Glutamatergic neuron (in vitro differentiated cells): ENCODE results near the gene GNAI3. TPM values are rescaled to one million over a fixed set of nuclear protein-coding genes. Genes with fewer than 3 reads are reported as not detected.

Experiments
- DNase-seq: peaks from one replicate; pipeline ENCODE4 v3.0.0; 2022
- H3K27ac Mint-ChIP-seq: one replicate; pipeline ENCODE4 v1.8.0; 2020; ENCODE audit warnings: mild to moderate bottlenecking, mixed read lengths, inconsistent platforms; ENCODE audit not compliant: unreplicated experiment
- H3K27me3 Mint-ChIP-seq: one replicate; pipeline ENCODE4 v1.8.0; 2020; ENCODE audit warnings: mild to moderate bottlenecking, moderate library complexity, mixed read lengths, inconsistent platforms; ENCODE audit not compliant: unreplicated experiment
- H3K36me3 Mint-ChIP-seq: one replicate; pipeline ENCODE4 v1.8.0; 2020; ENCODE audit warnings: mild to moderate bottlenecking, mixed read lengths, inconsistent platforms; ENCODE audit not compliant: unreplicated experiment
- H3K4me1 Mint-ChIP-seq: one replicate; pipeline ENCODE4 v1.8.0; 2020; ENCODE audit warnings: mild to moderate bottlenecking, low read depth, mixed read lengths, inconsistent platforms; ENCODE audit not compliant: unreplicated experiment
- H3K4me3 Mint-ChIP-seq: one replicate; pipeline ENCODE4 v1.8.0; 2020; ENCODE audit warnings: mild to moderate bottlenecking, mixed read lengths, inconsistent platforms; ENCODE audit not compliant: unreplicated experiment
- H3K9me3 Mint-ChIP-seq: one replicate; pipeline ENCODE4 v1.8.0; 2020; ENCODE audit warnings: mild to moderate bottlenecking, moderate library complexity, mixed read lengths, inconsistent platforms; ENCODE audit not compliant: unreplicated experiment
- total RNA-seq: library from RNA; stranded (reverse); fragmentation: NEBNext Ultra II Directional; extraction: Animal tissue kit (Norgen Biotek cat#: 25700); gene quantifications from one replicate; pipeline ENCODE4 v1.2.1, GENCODE V29; 2021; ENCODE audit not compliant: unreplicated experiment
- TF ChIP-seq, protein P1 (sequence below): fragments of 200-600 bp; sonication (generic); IDR thresholded peaks from one replicate; pipeline ENCODE4 v1.5.0; 2021; ENCODE audit not compliant: partially characterized antibody, unreplicated experiment

GNAI3 gene
- total RNA-seq, 1 donor from 2014 or later = 13.8 TPM

DNA sequence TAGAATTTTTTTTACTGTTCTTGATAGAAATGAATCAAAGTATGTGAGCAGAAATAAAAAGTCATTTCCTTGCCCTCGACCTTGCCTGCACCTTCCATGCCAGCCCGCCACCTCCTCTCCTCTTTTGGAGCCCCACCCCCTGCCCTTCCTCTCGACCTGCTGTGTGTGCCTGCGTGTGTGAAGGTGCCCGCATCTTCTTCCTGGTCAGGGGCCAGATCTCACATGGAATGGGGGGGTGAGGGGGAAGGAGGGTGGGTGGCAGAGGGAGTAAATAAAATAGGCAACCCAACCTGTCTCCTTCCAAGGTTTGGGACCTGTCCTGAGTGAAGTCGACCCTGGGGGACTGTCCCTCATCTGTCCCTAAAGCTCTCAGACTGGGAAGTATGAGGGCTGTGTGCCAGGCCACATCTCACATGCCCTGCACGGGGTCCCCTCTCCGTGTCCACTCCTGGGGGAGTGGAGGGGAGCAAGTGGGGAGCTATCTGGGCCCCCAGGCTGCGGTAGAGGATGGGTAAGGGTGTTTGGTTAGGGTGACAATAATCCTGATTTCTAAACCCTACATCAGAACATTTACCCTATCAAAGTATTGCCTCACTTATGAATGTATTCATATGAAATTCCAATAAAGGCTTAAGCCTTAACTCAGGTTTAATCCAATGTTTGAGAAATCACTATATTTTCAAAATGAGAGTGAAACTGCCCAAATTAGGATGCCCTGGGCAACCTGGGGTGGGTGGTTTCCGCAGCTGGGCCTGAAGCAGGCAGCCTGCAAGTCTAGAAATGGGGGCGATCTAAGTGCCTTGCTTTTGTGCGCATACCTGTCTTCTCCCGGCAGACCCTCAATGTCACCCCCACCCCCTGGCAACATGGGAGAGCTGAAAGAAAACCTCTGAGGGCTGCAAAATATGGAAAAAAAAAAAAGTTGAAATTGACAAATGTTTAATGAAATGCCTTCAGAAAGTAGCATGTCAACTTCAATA, 86.6 kb downstream of the GNAI3 start:
- H3K27me3 Mint-ChIP-seq = peaks cover 7% of the 10 kb centered on the region
- DNase-seq = no peak
- H3K27ac Mint-ChIP-seq = no peak overlapping the region
- H3K4me1 Mint-ChIP-seq = peaks cover 12% of the 10 kb centered on the region
- no peaks in the 10 kb centered on the region for H3K36me3 Mint-ChIP-seq
- H3K4me3 Mint-ChIP-seq = no peak overlapping the region
- peaks cover 5% of the 10 kb centered on the region for H3K9me3 Mint-ChIP-seq
- TF ChIP-seq, protein P1, sequence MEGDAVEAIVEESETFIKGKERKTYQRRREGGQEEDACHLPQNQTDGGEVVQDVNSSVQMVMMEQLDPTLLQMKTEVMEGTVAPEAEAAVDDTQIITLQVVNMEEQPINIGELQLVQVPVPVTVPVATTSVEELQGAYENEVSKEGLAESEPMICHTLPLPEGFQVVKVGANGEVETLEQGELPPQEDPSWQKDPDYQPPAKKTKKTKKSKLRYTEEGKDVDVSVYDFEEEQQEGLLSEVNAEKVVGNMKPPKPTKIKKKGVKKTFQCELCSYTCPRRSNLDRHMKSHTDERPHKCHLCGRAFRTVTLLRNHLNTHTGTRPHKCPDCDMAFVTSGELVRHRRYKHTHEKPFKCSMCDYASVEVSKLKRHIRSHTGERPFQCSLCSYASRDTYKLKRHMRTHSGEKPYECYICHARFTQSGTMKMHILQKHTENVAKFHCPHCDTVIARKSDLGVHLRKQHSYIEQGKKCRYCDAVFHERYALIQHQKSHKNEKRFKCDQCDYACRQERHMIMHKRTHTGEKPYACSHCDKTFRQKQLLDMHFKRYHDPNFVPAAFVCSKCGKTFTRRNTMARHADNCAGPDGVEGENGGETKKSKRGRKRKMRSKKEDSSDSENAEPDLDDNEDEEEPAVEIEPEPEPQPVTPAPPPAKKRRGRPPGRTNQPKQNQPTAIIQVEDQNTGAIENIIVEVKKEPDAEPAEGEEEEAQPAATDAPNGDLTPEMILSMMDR = no peak

DNA sequence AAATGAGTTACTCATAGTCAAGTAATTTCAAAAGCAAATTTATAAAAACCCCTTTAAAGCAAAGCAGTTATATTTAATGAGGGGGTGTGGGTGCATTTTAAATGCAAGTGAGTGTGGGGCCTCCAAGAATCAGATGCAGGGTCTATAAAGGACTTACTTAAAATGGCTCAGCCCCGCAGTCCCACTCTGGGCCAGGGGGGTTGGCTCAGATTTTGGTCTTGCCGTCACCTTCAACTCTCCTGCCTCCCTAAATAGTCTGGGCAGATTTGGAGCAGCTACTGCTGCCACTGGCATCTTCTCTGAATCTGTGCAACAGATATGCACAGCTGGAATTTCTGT, 87.4 kb downstream of the GNAI3 start:
- H3K27me3 Mint-ChIP-seq = peaks cover 7% of the 10 kb centered on the region
- H3K4me3 Mint-ChIP-seq = no peak overlapping the region
- no peak for DNase-seq
- peaks cover 14% of the 10 kb centered on the region for H3K4me1 Mint-ChIP-seq
- H3K27ac Mint-ChIP-seq = no peak overlapping the region
- TF ChIP-seq, protein P1 = no peak
- no peaks in the 10 kb centered on the region for H3K36me3 Mint-ChIP-seq
- H3K9me3 Mint-ChIP-seq = peaks cover 5% of the 10 kb centered on the region

DNA sequence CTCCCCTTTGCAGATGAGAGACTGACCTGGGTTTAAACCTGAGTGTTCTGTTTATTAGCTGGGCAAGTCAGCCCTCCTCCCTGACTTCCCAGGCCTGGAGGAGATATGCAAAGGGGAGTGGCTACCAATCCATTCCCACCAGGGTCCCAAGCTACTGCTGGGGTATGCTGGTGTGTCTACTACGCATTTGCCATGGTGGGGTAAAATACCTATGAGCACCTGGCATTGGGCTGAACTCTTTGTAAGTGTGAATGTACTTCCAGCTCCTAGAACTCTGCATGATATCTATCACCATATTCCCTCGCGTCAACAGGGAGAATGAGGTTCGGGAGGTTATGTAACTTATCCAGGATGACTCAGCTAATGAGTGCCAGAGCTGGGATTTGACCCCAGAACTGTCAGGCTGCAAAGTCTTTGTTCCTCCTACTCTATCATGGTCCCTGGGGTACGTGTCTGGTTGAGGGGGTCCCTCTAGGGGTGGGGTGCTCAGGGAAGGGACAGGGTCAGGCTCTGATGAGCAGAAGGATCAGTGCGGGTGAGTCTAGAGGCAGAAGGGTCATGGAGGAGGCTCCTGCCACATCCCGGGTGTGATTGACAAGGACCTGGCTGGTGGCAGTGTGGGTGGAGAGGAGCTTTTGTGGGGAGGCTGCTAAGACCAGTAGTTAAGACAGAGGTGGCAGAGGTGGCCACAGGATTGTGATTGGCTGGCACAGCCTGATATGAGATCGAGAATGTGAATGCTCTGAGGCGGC, 88.0 kb downstream of the GNAI3 start:
- DNase-seq = no peak
- TF ChIP-seq, protein P1 = no peak
- Mint-ChIP-seq H3K4me3 (no peak overlapping the region), H3K27me3 (peaks cover 7% of the 10 kb centered on the region), H3K27ac (no peak overlapping the region), H3K9me3 (peaks cover 2% of the 10 kb centered on the region), H3K4me1 (peaks cover 14% of the 10 kb centered on the region), H3K36me3 (no peaks in the 10 kb centered on the region)

DNA sequence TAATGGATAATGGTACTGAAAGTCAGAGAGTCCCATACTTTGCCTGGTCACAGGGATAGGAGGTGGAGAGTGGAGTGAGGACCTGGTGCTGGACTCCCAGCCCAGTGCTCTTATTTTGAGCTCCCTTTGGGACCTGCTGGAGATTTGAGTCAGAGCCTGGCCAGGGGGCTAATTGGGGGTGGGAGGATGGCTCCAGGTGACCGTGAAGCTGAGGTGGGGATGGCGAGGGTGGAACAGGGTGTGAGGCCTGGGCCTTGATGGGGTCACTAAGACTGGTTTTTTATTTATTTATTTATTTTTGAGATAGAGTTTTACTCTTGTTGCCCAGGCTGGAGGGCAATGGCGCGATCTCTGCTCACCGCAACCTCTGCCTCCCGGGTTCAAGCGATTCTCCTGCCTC, 89.0 kb downstream of the GNAI3 start:
- peaks cover 7% of the 10 kb centered on the region for H3K4me1 Mint-ChIP-seq
- H3K9me3 Mint-ChIP-seq = peaks cover 2% of the 10 kb centered on the region
- no peak overlapping the region for H3K27ac Mint-ChIP-seq
- H3K36me3 Mint-ChIP-seq = no peaks in the 10 kb centered on the region
- DNase-seq = no peak
- TF ChIP-seq, protein P1 = no peak
- H3K27me3 Mint-ChIP-seq = peaks cover 3% of the 10 kb centered on the region
- H3K4me3 Mint-ChIP-seq = no peak overlapping the region
